Measurements from ENCODE around the gene TAB2. TPM values are rescaled to one million over a fixed set of nuclear protein-coding genes. Genes with fewer than 3 reads are reported as not detected.

Gene TAB2
- total and polyA plus RNA-seq, 2 experiments from 2014 or later, result 19.8 to 59.2 TPM

DNA sequence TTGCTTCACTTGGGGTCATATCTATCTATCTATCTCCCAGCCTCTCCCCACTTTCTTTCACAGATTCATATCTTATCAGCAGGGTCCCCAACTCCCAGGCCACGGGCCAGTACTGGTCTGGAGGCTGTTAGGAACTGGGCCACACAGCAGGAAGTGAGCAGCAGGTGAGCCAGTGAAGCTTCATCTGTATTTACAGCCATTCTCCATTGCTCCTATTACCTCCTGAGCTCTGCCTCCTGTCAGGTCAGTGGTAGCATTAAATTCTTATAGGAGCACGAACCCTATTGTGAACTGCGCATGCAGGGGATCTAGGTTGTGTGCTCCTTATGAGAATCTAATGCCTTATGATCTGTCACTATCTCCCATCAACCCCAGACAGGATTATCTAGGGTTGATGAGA lies 14.8 kb upstream of the TAB2 start:
- Mint-ChIP-seq H3K27ac (no peak overlapping the region), H3K36me3 (ENCODE audit: low read depth) (no peaks in the 10 kb centered on the region), H3K27me3 (ENCODE audit: insufficient read depth, low read depth, poor library complexity) (no peaks in the 10 kb centered on the region), H3K9me3 (no peaks in the 10 kb centered on the region), H3K4me1 (peaks cover 3% of the 10 kb centered on the region; the same call in 2 of the 3 replicates), H3K4me3 (no peak overlapping the region)
- Histone ChIP-seq H2AFZ (no peak overlapping the region), H4K20me1 (replicated peaks; ENCODE audit: insufficient read depth) (no peaks in the 10 kb centered on the region), H3K4me2 (no peak overlapping the region), H3F3A (replicated peaks; ENCODE audit: low read depth) (no peaks in the 10 kb centered on the region), H3K27ac (ENCODE audit: low read depth) (no peak overlapping the region), H3K4me1 (ENCODE audit: insufficient read depth) (no peaks in the 10 kb centered on the region), H3K79me2 (replicated peaks; ENCODE audit: insufficient read depth) (no peaks in the 10 kb centered on the region), H3K4me3 (no peak overlapping the region), H3K9me2 (ENCODE audit: insufficient read depth) (no peaks in the 10 kb centered on the region), H3K36me3 (ENCODE audit: insufficient read depth) (no peaks in the 10 kb centered on the region), H3K27me3 (ENCODE audit: insufficient read depth) (no peaks in the 10 kb centered on the region)
- TF ChIP-seq NANOG (IDR thresholded peaks at IDR 0.05; ENCODE audit: borderline replicate concordance) (no peak), STAT1 (IDR thresholded peaks at IDR 0.05; ENCODE audit: unreplicated experiment) (no peak), CREB1 (CRISPR knock-in tag; IDR thresholded peaks at IDR 0.05; ENCODE audit: low read depth) (no peak), EZH2 (IDR thresholded peaks at IDR 0.05; ENCODE audit: low read depth, unreplicated experiment) (no peak), ZNF331 (CRISPR knock-in tag; IDR thresholded peaks at IDR 0.05; ENCODE audit: low read depth) (no peak)
- TF ChIP-seq, protein P1, sequence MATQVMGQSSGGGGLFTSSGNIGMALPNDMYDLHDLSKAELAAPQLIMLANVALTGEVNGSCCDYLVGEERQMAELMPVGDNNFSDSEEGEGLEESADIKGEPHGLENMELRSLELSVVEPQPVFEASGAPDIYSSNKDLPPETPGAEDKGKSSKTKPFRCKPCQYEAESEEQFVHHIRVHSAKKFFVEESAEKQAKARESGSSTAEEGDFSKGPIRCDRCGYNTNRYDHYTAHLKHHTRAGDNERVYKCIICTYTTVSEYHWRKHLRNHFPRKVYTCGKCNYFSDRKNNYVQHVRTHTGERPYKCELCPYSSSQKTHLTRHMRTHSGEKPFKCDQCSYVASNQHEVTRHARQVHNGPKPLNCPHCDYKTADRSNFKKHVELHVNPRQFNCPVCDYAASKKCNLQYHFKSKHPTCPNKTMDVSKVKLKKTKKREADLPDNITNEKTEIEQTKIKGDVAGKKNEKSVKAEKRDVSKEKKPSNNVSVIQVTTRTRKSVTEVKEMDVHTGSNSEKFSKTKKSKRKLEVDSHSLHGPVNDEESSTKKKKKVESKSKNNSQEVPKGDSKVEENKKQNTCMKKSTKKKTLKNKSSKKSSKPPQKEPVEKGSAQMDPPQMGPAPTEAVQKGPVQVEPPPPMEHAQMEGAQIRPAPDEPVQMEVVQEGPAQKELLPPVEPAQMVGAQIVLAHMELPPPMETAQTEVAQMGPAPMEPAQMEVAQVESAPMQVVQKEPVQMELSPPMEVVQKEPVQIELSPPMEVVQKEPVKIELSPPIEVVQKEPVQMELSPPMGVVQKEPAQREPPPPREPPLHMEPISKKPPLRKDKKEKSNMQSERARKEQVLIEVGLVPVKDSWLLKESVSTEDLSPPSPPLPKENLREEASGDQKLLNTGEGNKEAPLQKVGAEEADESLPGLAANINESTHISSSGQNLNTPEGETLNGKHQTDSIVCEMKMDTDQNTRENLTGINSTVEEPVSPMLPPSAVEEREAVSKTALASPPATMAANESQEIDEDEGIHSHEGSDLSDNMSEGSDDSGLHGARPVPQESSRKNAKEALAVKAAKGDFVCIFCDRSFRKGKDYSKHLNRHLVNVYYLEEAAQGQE (IDR thresholded peaks at IDR 0.05; ENCODE audit: unreplicated experiment), result no peak
- TF ChIP-seq, protein P2, sequence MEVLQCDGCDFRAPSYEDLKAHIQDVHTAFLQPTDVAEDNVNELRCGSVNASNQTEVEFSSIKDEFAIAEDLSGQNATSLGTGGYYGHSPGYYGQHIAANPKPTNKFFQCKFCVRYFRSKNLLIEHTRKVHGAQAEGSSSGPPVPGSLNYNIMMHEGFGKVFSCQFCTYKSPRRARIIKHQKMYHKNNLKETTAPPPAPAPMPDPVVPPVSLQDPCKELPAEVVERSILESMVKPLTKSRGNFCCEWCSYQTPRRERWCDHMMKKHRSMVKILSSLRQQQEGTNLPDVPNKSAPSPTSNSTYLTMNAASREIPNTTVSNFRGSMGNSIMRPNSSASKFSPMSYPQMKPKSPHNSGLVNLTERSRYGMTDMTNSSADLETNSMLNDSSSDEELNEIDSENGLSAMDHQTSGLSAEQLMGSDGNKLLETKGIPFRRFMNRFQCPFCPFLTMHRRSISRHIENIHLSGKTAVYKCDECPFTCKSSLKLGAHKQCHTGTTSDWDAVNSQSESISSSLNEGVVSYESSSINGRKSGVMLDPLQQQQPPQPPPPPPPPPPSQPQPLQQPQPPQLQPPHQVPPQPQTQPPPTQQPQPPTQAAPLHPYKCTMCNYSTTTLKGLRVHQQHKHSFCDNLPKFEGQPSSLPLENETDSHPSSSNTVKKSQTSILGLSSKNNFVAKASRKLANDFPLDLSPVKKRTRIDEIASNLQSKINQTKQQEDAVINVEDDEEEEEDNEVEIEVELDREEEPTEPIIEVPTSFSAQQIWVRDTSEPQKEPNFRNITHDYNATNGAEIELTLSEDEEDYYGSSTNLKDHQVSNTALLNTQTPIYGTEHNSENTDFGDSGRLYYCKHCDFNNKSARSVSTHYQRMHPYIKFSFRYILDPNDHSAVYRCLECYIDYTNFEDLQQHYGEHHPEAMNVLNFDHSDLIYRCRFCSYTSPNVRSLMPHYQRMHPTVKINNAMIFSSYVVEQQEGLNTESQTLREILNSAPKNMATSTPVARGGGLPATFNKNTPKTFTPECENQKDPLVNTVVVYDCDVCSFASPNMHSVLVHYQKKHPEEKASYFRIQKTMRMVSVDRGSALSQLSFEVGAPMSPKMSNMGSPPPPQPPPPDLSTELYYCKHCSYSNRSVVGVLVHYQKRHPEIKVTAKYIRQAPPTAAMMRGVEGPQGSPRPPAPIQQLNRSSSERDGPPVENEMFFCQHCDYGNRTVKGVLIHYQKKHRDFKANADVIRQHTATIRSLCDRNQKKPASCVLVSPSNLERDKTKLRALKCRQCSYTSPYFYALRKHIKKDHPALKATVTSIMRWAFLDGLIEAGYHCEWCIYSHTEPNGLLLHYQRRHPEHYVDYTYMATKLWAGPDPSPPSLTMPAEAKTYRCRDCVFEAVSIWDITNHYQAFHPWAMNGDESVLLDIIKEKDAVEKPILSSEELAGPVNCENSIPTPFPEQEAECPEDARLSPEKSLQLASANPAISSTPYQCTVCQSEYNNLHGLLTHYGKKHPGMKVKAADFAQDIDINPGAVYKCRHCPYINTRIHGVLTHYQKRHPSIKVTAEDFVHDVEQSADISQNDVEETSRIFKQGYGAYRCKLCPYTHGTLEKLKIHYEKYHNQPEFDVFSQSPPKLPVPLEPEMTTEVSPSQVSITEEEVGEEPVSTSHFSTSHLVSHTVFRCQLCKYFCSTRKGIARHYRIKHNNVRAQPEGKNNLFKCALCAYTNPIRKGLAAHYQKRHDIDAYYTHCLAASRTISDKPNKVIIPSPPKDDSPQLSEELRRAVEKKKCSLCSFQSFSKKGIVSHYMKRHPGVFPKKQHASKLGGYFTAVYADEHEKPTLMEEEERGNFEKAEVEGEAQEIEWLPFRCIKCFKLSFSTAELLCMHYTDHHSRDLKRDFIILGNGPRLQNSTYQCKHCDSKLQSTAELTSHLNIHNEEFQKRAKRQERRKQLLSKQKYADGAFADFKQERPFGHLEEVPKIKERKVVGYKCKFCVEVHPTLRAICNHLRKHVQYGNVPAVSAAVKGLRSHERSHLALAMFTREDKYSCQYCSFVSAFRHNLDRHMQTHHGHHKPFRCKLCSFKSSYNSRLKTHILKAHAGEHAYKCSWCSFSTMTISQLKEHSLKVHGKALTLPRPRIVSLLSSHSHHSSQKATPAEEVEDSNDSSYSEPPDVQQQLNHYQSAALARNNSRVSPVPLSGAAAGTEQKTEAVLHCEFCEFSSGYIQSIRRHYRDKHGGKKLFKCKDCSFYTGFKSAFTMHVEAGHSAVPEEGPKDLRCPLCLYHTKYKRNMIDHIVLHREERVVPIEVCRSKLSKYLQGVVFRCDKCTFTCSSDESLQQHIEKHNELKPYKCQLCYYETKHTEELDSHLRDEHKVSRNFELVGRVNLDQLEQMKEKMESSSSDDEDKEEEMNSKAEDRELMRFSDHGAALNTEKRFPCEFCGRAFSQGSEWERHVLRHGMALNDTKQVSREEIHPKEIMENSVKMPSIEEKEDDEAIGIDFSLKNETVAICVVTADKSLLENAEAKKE (CRISPR knock-in tag; IDR thresholded peaks at IDR 0.05), result no peak
- TF ChIP-seq, protein P3, sequence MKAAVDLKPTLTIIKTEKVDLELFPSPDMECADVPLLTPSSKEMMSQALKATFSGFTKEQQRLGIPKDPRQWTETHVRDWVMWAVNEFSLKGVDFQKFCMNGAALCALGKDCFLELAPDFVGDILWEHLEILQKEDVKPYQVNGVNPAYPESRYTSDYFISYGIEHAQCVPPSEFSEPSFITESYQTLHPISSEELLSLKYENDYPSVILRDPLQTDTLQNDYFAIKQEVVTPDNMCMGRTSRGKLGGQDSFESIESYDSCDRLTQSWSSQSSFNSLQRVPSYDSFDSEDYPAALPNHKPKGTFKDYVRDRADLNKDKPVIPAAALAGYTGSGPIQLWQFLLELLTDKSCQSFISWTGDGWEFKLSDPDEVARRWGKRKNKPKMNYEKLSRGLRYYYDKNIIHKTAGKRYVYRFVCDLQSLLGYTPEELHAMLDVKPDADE (IDR thresholded peaks at IDR 0.05), result no peak
- TF ChIP-seq, protein P4, sequence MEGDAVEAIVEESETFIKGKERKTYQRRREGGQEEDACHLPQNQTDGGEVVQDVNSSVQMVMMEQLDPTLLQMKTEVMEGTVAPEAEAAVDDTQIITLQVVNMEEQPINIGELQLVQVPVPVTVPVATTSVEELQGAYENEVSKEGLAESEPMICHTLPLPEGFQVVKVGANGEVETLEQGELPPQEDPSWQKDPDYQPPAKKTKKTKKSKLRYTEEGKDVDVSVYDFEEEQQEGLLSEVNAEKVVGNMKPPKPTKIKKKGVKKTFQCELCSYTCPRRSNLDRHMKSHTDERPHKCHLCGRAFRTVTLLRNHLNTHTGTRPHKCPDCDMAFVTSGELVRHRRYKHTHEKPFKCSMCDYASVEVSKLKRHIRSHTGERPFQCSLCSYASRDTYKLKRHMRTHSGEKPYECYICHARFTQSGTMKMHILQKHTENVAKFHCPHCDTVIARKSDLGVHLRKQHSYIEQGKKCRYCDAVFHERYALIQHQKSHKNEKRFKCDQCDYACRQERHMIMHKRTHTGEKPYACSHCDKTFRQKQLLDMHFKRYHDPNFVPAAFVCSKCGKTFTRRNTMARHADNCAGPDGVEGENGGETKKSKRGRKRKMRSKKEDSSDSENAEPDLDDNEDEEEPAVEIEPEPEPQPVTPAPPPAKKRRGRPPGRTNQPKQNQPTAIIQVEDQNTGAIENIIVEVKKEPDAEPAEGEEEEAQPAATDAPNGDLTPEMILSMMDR (conservative IDR thresholded peaks at IDR 0.05; ENCODE audit: low read depth in 2 of 2), result no peak
- ATAC-seq, result no peak
- no peak for DNase-seq (ENCODE audit: low spot score)
